ENCODE measurements around the gene HS3ST5. TPM values are rescaled to one million over a fixed set of nuclear protein-coding genes. Genes with fewer than 3 reads are reported as not detected.

HS3ST5 gene
- total RNA-seq, 1 experiment from 2014 or later = 14.4 TPM

- H3T11ph ChIP-seq (ENCODE audit: low read length) = no peak overlapping the region
- no peaks in the 10 kb centered on the region for H3K27me3 ChIP-seq (ENCODE audit: insufficient read depth, low read length)
- no CpG with 5 or more reads among the region's 10 CpGs for WGBS (ENCODE audit: extremely low coverage, insufficient read length, low lambda C conversion rate)
- H3K9me3 ChIP-seq (ENCODE audit: control insufficient read depth, low read depth, low read length) = no peaks in the 10 kb centered on the region
- H2BK5ac ChIP-seq (ENCODE audit: insufficient read length, low read length) = no peak overlapping the region
- DNase-seq = no peak
- H3K9ac ChIP-seq (ENCODE audit: extremely low read depth, insufficient read length, low read length) = no peak overlapping the region
- Mint-ChIP-seq H3K4me3 (no peak overlapping the region), H3K27ac (peak overlapping the region in 1 of 3 experiments; percentile 71; a peak in 2 of 7 replicates), H3K27me3 (ENCODE audit: low read depth) (no peaks in the 10 kb centered on the region), H3K4me1 (peaks cover 7 to 8% of the 10 kb centered on the region in 2 experiments; a peak in 3 of 4 replicates), H3K9me3 (no peaks in the 10 kb centered on the region), H3K36me3 (ENCODE audit: insufficient read depth in 1 of 3, low read depth in 3 of 3) (peaks cover 0 to 6% (median 0%) of the 10 kb centered on the region in 3 experiments; a peak in 2 of 7 replicates)
- H4K91ac ChIP-seq (ENCODE audit: insufficient read length, low read depth, low read length) = no peak overlapping the region
- no peaks in the 10 kb centered on the region for H3K79me2 ChIP-seq (ENCODE audit: insufficient read depth, low read length)
- H4K5ac ChIP-seq (ENCODE audit: insufficient read length, low read depth, low read length) = no peak overlapping the region
- H3K14ac ChIP-seq (ENCODE audit: insufficient read depth, low read length) = no peak overlapping the region
- H2BK15ac ChIP-seq (ENCODE audit: low read depth, low read length) = no peak overlapping the region
- H2BK120ac ChIP-seq (ENCODE audit: low read depth, low read length, poor library complexity, severe bottlenecking) = no peak overlapping the region
- no peak overlapping the region for H3K27ac ChIP-seq (ENCODE audit: insufficient read length, low read depth, low read length)
- H2AFZ ChIP-seq (ENCODE audit: low read length) = no peak overlapping the region
- no peak overlapping the region for H3K23ac ChIP-seq (ENCODE audit: insufficient read length, low read depth, low read length)
- no peaks in the 10 kb centered on the region for H3K23me2 ChIP-seq (ENCODE audit: insufficient read length, low read depth, low read length, poor library complexity, severe bottlenecking)
- peaks cover 2% of the 10 kb centered on the region; the same call in 1 of the 2 replicates for H3K4me1 ChIP-seq (ENCODE audit: insufficient read depth, low read length)
- H4K20me1 ChIP-seq (ENCODE audit: control insufficient read depth, insufficient read depth, insufficient read length) = no peaks in the 10 kb centered on the region
- no peak overlapping the region for H2AK5ac ChIP-seq (ENCODE audit: insufficient read length, low read length)
- TF ChIP-seq CTCF (conservative IDR thresholded peaks at IDR 0.05) = no peak
- H3K4ac ChIP-seq (ENCODE audit: low read depth, low read length) = no peak overlapping the region
- H3K18ac ChIP-seq (ENCODE audit: insufficient read length, low read depth, low read length) = no peak overlapping the region
- H2BK12ac ChIP-seq (ENCODE audit: insufficient read length, low read depth, low read length) = no peak overlapping the region
- no peak overlapping the region for H3K4me2 ChIP-seq (ENCODE audit: insufficient read depth, insufficient read length, low read length)
- no peak overlapping the region for H2BK20ac ChIP-seq (ENCODE audit: low read depth, low read length, poor library complexity, severe bottlenecking)
- no peak overlapping the region for H4K8ac ChIP-seq (replicated peaks; ENCODE audit: insufficient read length, low read depth, low read length)
- H3K79me1 ChIP-seq (ENCODE audit: insufficient read depth, low read depth, low read length, poor library complexity, severe bottlenecking) = no peaks in the 10 kb centered on the region
- H3K56ac ChIP-seq (ENCODE audit: insufficient read length, low read depth, low read length) = no peak overlapping the region
Measured at GRCh38 chr6:114100215-114100994, 242.4 kb downstream of the HS3ST5 start.
